K562 (cell line): ENCODE data around the gene LRIT1. TPM values are rescaled to one million over a fixed set of nuclear protein-coding genes. Genes with fewer than 3 reads are reported as not detected.

Experiments
- CREM ChIP-seq: IDR thresholded peaks from 2 replicates; pipeline ENCODE4 v1.6.1; 2014; ENCODE audit warnings: antibody characterized with exemption, low read depth
- DNMT1 ChIP-seq: fragments of 450-650 bp; IDR thresholded peaks from 2 replicates; pipeline ENCODE4 v1.6.1; 2016; ENCODE audit warnings: antibody characterized with exemption, mild to moderate bottlenecking
- ELF1 ChIP-seq: fragments of 200-800 bp; sonication (Bioruptor generic); IDR thresholded peaks from 2 replicates; pipeline ENCODE4 v1.6.1; 2016; ENCODE audit warnings: missing genetic modification characterization, missing compliant biosample characterization
- GABPB1 ChIP-seq: sonication (generic); formaldehyde crosslinking; IDR thresholded peaks from 2 replicates; pipeline ENCODE4 v1.8.0; 2022; ENCODE audit warnings: mild to moderate bottlenecking, missing genetic modification reagents
- HOXB6 ChIP-seq: fragments of 250-450 bp; sonication (Bioruptor Pico); IDR thresholded peaks from 2 replicates; pipeline ENCODE4 v1.5.1; 2022; ENCODE audit warnings: mild to moderate bottlenecking, borderline replicate concordance
- PRPF4 ChIP-seq: fragments of 200-400 bp; formaldehyde crosslinking; IDR thresholded peaks from one replicate; pipeline ENCODE4 v1.6.1; 2017; ENCODE audit warnings: low read length, low read depth, mild to moderate bottlenecking; ENCODE audit not compliant: insufficient read depth, poor library complexity, severe bottlenecking
- RCOR1 ChIP-seq, 2 experiments: IDR thresholded peaks; 2 replicates each; pipeline ENCODE4 v1.6.1; 2012; ENCODE audit warnings: low read depth in 2 of 2, low read length in 2 of 2, borderline replicate concordance in 1 of 2, improper control_type of control experiment in 1 of 2
- SMARCA4 ChIP-seq: fragments of 450-650 bp; IDR thresholded peaks from 2 replicates; pipeline ENCODE4 v1.6.1; 2016
- SP1 ChIP-seq: sonication (generic); formaldehyde crosslinking; IDR thresholded peaks from 2 replicates; pipeline ENCODE4 v1.8.1; 2022; ENCODE audit warnings: mild to moderate bottlenecking, missing genetic modification reagents
- STAT5A ChIP-seq: IDR thresholded peaks from 2 replicates; pipeline ENCODE4 v1.6.1; 2012; ENCODE audit warnings: low read length, inconsistent platforms, borderline replicate concordance
- STAT5B ChIP-seq: fragments of 250-450 bp; sonication (Bioruptor Pico); IDR thresholded peaks from 2 replicates; pipeline ENCODE4 v1.8.0; 2021; ENCODE audit warnings: mild to moderate bottlenecking, inconsistent platforms
- TBP ChIP-seq: optimal IDR thresholded peaks from 2 replicates; pipeline ENCODE3; 2011; ENCODE audit warnings: low read depth, low read length, improper control_type of control experiment
- THRAP3 ChIP-seq: fragments of 450-650 bp; IDR thresholded peaks from 2 replicates; pipeline ENCODE4 v1.6.1; 2016; ENCODE audit warnings: mild to moderate bottlenecking, inconsistent platforms, borderline replicate concordance
- TSC22D4 ChIP-seq: fragments of 450-650 bp; IDR thresholded peaks from 2 replicates; pipeline ENCODE4 v1.6.1; 2016; ENCODE audit warnings: missing genetic modification characterization, missing biosample characterization, control low read depth
- ZC3H8 ChIP-seq: fragments of 450-650 bp; IDR thresholded peaks from 2 replicates; pipeline ENCODE4 v1.6.1; 2017
- ZNF174 ChIP-seq: fragments of 250-450 bp; sonication (Bioruptor Pico); IDR thresholded peaks from 2 replicates; pipeline ENCODE4 v1.4.0; 2020; ENCODE audit warnings: mild to moderate bottlenecking
- ZNF445 ChIP-seq: fragments of 250-450 bp; sonication (Bioruptor Pico); IDR thresholded peaks from 2 replicates; pipeline ENCODE4 v1.4.0; 2020; ENCODE audit warnings: low read depth, mild to moderate bottlenecking, moderate library complexity
- ZNF507 ChIP-seq: conservative IDR thresholded peaks from 2 replicates; pipeline ENCODE4 v1.6.1; 2017; ENCODE audit warnings: missing genetic modification characterization, missing compliant biosample characterization
- ZNF766 ChIP-seq: fragments of 200-800 bp; sonication (Bioruptor generic); conservative IDR thresholded peaks from 2 replicates; pipeline ENCODE4 v1.6.1; 2016; ENCODE audit warnings: missing genetic modification characterization, missing compliant biosample characterization
- ZSCAN29 ChIP-seq: fragments of 450-650 bp; IDR thresholded peaks from 2 replicates; pipeline ENCODE4 v1.6.1; 2017
- polyA plus RNA-seq, 8 experiments: library from polyadenylated mRNA; depleted of rRNA in 4 of 8; stranded (reverse) in 5 of 8; unstranded in 3 of 8; fragments of >200 nt; fragmentation: Nextera tagmentation in 2 of 8; fragmentation: Illumina TruSeq in 1 of 8; extraction: Ambion mirVana in 2 of 8; extraction: Trizol in 1 of 8; gene quantifications; 2 replicates each; pipeline versions ENCODE4 v1.2.1 to v1.2.3, GENCODE V29; 2011 to 2014; ENCODE audit warnings: inconsistent platforms in 1 of 8, missing spikeins in 1 of 8
- total RNA-seq, 7 experiments: library from RNA; depleted of rRNA in 6 of 7; stranded (reverse); fragments of >200 nt in 6 of 7; fragmentation: Illumina TruSeq in 2 of 7; extraction: Trizol in 2 of 7; gene quantifications; 2 replicates each; pipeline versions ENCODE4 v1.2.1 to v1.2.3, GENCODE V29; 2011 to 2021; ENCODE audit warnings: low replicate concordance in 1 of 7
- TF ChIP-seq, protein P1 (sequence below): fragments of 250-450 bp; sonication (Bioruptor Pico); IDR thresholded peaks from 2 replicates; pipeline ENCODE4 v1.5.0; 2021; ENCODE audit warnings: mild to moderate bottlenecking, moderate library complexity
- TF ChIP-seq, protein P2 (sequence below): fragments of 450-650 bp; IDR thresholded peaks from 2 replicates; pipeline ENCODE4 v1.6.1; 2016; ENCODE audit warnings: missing biosample characterization, missing genetic modification characterization
- TF ChIP-seq, protein P3 (sequence below): fragments of 450-650 bp; IDR thresholded peaks from 2 replicates; pipeline ENCODE4 v1.6.1; 2016; ENCODE audit warnings: low read depth, mild to moderate bottlenecking, moderate library complexity
- TF ChIP-seq, protein P4 (sequence below), 2 experiments: fragments of 450-650 bp; conservative IDR thresholded peaks; 2 replicates each; pipeline ENCODE4 v1.6.1; 2017; ENCODE audit warnings: mild to moderate bottlenecking in 2 of 2, moderate library complexity in 2 of 2

Gene LRIT1
- total and polyA plus RNA-seq, 9 of the 15 experiments (the other 6 are each of a cell fraction or from before 2014, with no cell fraction given): not detected

DNA sequence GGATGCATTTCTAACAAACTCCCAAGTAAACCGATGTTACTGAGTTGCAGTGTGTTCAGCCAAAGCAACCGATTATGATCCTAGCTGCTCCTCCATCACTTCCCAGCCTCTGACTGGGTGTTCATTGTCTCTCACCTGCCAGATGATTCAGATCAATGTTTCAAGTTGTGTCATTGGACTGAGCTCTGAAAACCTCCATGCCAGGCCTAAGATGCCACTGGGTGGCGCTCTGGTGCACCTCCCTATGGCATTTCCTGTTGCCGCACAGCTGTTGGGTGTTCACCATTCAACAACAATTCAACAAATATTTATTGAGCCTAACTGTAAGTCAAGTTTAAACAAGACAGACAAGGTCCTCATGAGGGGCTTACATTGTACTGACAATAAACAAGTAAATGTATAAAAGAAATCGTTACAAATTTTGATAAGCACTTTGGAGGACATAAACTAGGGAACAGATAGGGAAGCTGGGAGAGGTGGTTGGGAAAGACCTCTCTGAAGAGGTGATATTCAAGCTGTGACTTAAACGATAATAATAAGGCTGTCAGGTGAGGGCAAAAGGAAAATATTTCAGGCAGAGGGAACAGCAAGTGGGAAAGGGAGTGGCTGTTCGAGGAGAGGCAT, 26.3 kb upstream of the LRIT1 start (continued):
- TF ChIP-seq, protein P1, sequence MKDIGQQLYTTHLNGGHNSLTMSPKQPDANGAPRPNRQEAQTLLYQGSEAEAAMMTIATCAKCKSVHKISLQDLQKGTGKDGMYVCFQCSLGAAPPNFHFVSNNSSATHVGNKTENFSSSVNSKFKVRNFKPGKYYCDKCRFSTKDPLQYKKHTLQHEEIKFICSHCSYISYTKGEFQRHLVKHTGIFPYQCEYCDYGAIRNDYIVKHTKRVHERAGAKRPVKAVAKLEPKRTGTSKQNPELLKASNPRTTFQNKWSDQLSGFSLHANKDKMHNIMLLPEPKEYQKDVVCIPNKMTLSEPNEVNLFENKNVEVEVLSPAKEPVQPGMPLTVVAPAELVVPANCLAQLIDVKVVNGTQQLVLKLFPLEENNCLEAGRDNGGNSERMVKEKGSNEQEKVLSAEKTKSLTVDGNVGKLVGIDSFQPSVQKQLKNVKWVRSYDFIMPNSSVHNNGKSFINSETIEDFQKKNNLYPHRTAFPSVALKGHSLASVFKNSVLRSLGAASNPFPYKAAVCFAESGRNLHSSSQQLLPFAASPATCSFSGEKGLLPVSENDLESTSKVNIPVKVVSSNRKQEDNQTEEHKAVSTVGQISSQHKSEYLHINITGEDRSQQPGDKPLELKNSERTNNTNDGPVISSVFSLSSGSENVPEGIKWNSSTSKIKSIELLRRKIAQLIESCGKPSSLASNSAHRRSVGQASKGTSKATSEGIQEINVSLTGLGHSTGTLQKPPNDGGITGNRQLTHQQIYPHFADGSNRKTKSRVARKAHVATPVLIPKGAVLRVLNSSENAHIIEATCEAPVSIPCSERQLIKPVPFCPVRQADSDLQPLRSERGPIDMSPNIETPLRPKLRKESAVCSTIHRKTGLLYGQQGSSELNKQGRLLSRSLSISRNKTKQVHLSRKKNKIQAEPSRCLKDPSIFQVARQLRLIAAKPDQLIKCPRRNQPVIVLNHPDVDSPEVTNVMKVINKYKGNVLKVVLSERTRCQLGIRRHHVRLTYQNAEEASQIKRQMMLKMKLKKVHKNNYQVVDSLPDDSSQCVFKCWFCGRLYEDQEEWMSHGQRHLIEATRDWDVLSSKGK (CRISPR knock-in tag): no peak
- TF ChIP-seq, protein P2, sequence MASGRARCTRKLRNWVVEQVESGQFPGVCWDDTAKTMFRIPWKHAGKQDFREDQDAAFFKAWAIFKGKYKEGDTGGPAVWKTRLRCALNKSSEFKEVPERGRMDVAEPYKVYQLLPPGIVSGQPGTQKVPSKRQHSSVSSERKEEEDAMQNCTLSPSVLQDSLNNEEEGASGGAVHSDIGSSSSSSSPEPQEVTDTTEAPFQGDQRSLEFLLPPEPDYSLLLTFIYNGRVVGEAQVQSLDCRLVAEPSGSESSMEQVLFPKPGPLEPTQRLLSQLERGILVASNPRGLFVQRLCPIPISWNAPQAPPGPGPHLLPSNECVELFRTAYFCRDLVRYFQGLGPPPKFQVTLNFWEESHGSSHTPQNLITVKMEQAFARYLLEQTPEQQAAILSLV: no peak
- no peak for TF ChIP-seq SMARCA4
- TF ChIP-seq ZNF174 (CRISPR knock-in tag): no peak
- TF ChIP-seq STAT5B (CRISPR knock-in tag): no peak
- TF ChIP-seq PRPF4: no peak
- peak; percentile 59; the same call in 1 of the 2 replicates for TF ChIP-seq ELF1 (tag)
- TF ChIP-seq HOXB6 (CRISPR knock-in tag): no peak
- TF ChIP-seq DNMT1: no peak
- 0 out of 2 replicates have a peak, but pooled peaks have one; percentile 6 for TF ChIP-seq CREM
- 0 out of 4 replicates have a peak, but pooled peaks of 1 of the 2 experiments have one; percentile 44 for TF ChIP-seq RCOR1 (IDR thresholded peaks at IDR 0.05; ENCODE audit: borderline replicate concordance in 1 of 2, low read depth in 2 of 2, low read length in 2 of 2)
- TF ChIP-seq TSC22D4 (tag): no peak
- TF ChIP-seq GABPB1: peak; percentile 46; the same call in 1 of the 2 replicates
- no peak for TF ChIP-seq THRAP3
- no peak for TF ChIP-seq SP1 (CRISPR knock-in tag)
- no peak for TF ChIP-seq ZNF445 (CRISPR knock-in tag)
- TF ChIP-seq, protein P3, sequence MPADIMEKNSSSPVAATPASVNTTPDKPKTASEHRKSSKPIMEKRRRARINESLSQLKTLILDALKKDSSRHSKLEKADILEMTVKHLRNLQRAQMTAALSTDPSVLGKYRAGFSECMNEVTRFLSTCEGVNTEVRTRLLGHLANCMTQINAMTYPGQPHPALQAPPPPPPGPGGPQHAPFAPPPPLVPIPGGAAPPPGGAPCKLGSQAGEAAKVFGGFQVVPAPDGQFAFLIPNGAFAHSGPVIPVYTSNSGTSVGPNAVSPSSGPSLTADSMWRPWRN: no peak
- TF ChIP-seq TBP: no peak
- TF ChIP-seq ZNF766 (CRISPR knock-in tag): no peak
- TF ChIP-seq STAT5A: no peak
- no peak for TF ChIP-seq ZC3H8
- TF ChIP-seq ZSCAN29: no peak
- TF ChIP-seq, protein P4, sequence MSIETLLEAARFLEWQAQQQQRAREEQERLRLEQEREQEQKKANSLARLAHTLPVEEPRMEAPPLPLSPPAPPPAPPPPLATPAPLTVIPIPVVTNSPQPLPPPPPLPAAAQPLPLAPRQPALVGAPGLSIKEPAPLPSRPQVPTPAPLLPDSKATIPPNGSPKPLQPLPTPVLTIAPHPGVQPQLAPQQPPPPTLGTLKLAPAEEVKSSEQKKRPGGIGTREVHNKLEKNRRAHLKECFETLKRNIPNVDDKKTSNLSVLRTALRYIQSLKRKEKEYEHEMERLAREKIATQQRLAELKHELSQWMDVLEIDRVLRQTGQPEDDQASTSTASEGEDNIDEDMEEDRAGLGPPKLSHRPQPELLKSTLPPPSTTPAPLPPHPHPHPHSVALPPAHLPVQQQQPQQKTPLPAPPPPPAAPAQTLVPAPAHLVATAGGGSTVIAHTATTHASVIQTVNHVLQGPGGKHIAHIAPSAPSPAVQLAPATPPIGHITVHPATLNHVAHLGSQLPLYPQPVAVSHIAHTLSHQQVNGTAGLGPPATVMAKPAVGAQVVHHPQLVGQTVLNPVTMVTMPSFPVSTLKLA (conservative IDR thresholded peaks at IDR 0.05): no peak
- TF ChIP-seq ZNF507 (tag): no peak
